Spleen (tissue), 11 donors: ENCODE data around the gene ATP6V1C2. TPM values are rescaled to one million over a fixed set of nuclear protein-coding genes. Genes with fewer than 3 reads are reported as not detected.
A peak's percentile ranks its signal among the peaks of the same experiment; 100 is the strongest.

Source experiments
- DNase-seq: peaks from one replicate; pipeline ENCODE4 v3.0.0-alpha.2; 2020
- H3K27ac ChIP-seq, 8 donors: fragments of 200-600 bp; sonication (generic) in 7 of 8; 1 replicate in 4 of 8; 2 replicates in 4 of 8; pipeline versions ENCODE4 v1.5.0 to v1.8.0; 2016 to 2021; ENCODE audit warnings: inconsistent platforms in 4 of 8, mild to moderate bottlenecking in 4 of 8, moderate library complexity in 1 of 8
- H3K27me3 ChIP-seq, 7 donors: fragments of 200-600 bp; sonication (generic) in 6 of 7; replicated peaks in 1 of 7; 1 replicate in 4 of 7; 2 replicates in 3 of 7; pipeline versions ENCODE4 v1.5.0 to v1.8.0; 2016 to 2021; ENCODE audit warnings: inconsistent platforms in 3 of 7, mild to moderate bottlenecking in 1 of 7
- H3K36me3 ChIP-seq, 6 donors: fragments of 200-600 bp; sonication (generic) in 5 of 6; 1 replicate in 4 of 6; 2 replicates in 2 of 6; pipeline versions ENCODE4 v1.5.0 to v1.8.0; 2016 to 2021; ENCODE audit warnings: inconsistent platforms in 2 of 6
- H3K4me1 ChIP-seq, 6 donors: fragments of 200-600 bp; sonication (generic) in 5 of 6; 1 replicate in 3 of 6; 2 replicates in 3 of 6; pipeline versions ENCODE4 v1.5.0 to v1.8.0; 2016 to 2021; ENCODE audit warnings: inconsistent platforms in 3 of 6
- H3K4me3 ChIP-seq, 8 donors: fragments of 200-600 bp; sonication (generic) in 7 of 8; 1 replicate in 4 of 8; 2 replicates in 4 of 8; pipeline versions ENCODE4 v1.5.0 to v1.8.0; 2016 to 2021; ENCODE audit warnings: inconsistent platforms in 4 of 8, mild to moderate bottlenecking in 4 of 8, moderate library complexity in 2 of 8
- H3K9me3 ChIP-seq, 8 donors: fragments of 200-600 bp; sonication (generic) in 7 of 8; 1 replicate in 4 of 8; 2 replicates in 4 of 8; pipeline versions ENCODE4 v1.5.0 to v1.8.0; 2016 to 2021; ENCODE audit warnings: inconsistent platforms in 4 of 8
- POLR2A ChIP-seq, 3 donors: fragments of 450-650 bp; IDR thresholded peaks; one replicate each; pipeline ENCODE4 v1.5.1; 2017; ENCODE audit warnings: antibody characterized with exemption in 3 of 3, mild to moderate bottlenecking in 1 of 3
- POLR2AphosphoS5 ChIP-seq, 3 donors: sonication (generic); formaldehyde crosslinking; IDR thresholded peaks; one replicate each; pipeline ENCODE4 v1.5.1; 2017; ENCODE audit warnings: antibody characterized with exemption in 3 of 3
- WGBS, 5 donors: extraction: QIAGEN DNeasy Blood & Tissue Kit in 3 of 5; methylation state at CpG; one replicate each; pipeline versions ENCODE4 v1.1.5 to v1.1.7; 2013 to 2018; 5-methylcytosine and 5-hydroxymethylcytosine counted together
- intact Hi-C: fragments of 100-400 bp; cut with DNase I; formaldehyde crosslinking; loops from one replicate; pipeline ENCODE4 v1.15.0; 2023; ENCODE audit warnings: low total_unique reads
- polyA plus RNA-seq, 3 donors: library from polyadenylated mRNA; stranded (reverse); fragments of 200-250 nt; gene quantifications; one replicate each; pipeline ENCODE4 v1.2.1, GENCODE V29; 2013
- total RNA-seq, 7 donors: library from RNA; depleted of rRNA in 3 of 7; stranded (reverse); fragments of >200 nt in 3 of 7; fragmentation: NEBNext Ultra II Directional in 4 of 7; extraction: Animal tissue kit (Norgen Biotek cat#: 25700) in 4 of 7; gene quantifications; one replicate each; pipeline versions ENCODE4 v1.1.0 to v1.2.1, GENCODE V29; 2016 to 2021
- TF ChIP-seq, protein P1 (sequence below), 11 experiments: fragments of 200-600 bp in 7 of 11; fragments of 450-650 bp in 4 of 11; sonication (generic) in 4 of 11; IDR thresholded peaks in 8 of 11; conservative IDR thresholded peaks in 3 of 11; 1 replicate in 7 of 11; 2 replicates in 4 of 11; pipeline versions ENCODE4 v1.4.0 to v1.8.0; 2016 to 2021; ENCODE audit warnings: antibody characterized with exemption in 11 of 11, inconsistent platforms in 4 of 11, mild to moderate bottlenecking in 1 of 11
- donor health status: healthy with polysubstance abuse.
- donor health status: DM: no; HTN: no; CAD: no; lungs with moderate emphysema.
- donor health status: DM: no; HTN: no; CAD: no.
- donor health status: Bipolar disorder and iron deficiency.
- donor health status: healthy.
- donor health status: DM: no; HTN: no; CAD: no.
- donor health status: DM: yes; HTN: yes; CAD: no.

ATP6V1C2 gene
- total and polyA plus RNA-seq, 10 donors, result 0.23 to 9.2 (median 0.54) TPM; not detected in 3

GRCh38 chr2:10680957-10681356, 40.5 kb upstream of the ATP6V1C2 start:
- TF ChIP-seq POLR2A (IDR thresholded peaks at IDR 0.05) (no peak), POLR2AphosphoS5 (IDR thresholded peaks at IDR 0.05) (no peak)
- TF ChIP-seq, protein P1, sequence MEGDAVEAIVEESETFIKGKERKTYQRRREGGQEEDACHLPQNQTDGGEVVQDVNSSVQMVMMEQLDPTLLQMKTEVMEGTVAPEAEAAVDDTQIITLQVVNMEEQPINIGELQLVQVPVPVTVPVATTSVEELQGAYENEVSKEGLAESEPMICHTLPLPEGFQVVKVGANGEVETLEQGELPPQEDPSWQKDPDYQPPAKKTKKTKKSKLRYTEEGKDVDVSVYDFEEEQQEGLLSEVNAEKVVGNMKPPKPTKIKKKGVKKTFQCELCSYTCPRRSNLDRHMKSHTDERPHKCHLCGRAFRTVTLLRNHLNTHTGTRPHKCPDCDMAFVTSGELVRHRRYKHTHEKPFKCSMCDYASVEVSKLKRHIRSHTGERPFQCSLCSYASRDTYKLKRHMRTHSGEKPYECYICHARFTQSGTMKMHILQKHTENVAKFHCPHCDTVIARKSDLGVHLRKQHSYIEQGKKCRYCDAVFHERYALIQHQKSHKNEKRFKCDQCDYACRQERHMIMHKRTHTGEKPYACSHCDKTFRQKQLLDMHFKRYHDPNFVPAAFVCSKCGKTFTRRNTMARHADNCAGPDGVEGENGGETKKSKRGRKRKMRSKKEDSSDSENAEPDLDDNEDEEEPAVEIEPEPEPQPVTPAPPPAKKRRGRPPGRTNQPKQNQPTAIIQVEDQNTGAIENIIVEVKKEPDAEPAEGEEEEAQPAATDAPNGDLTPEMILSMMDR (IDR thresholded peaks at IDR 0.05 in 8 of 11, conservative IDR thresholded peaks at IDR 0.05 in 3 of 11), result no peak
- Histone ChIP-seq H3K36me3 (peaks cover 0 to 96% (median 28%) of the 10 kb centered on the region in 6 donors), H3K27ac (no peak overlapping the region), H3K4me3 (no peak overlapping the region), H3K4me1 (peaks cover 0 to 10% (median 0%) of the 10 kb centered on the region in 6 donors), H3K9me3 (no peaks in the 10 kb centered on the region), H3K27me3 (no peaks in the 10 kb centered on the region)
- 85 to 92% (median 90%) methylated on average over 2 of the region's 2 CpGs for WGBS, 5 donors
- intact Hi-C loops, result no loop called here
- DNase-seq, result no peak

GRCh38 chr2:10686176-10686730, 35.2 kb upstream of the ATP6V1C2 start:
- WGBS, 5 donors, result 65 to 86% (median 78%) methylated on average over 5 of the region's 5 CpGs
- TF ChIP-seq POLR2AphosphoS5 (IDR thresholded peaks at IDR 0.05) (no peak), POLR2A (IDR thresholded peaks at IDR 0.05) (no peak)
- TF ChIP-seq, protein P1 (IDR thresholded peaks at IDR 0.05 in 8 of 11, conservative IDR thresholded peaks at IDR 0.05 in 3 of 11), result no peak
- Histone ChIP-seq H3K36me3 (peaks cover 0 to 50% (median 19%) of the 10 kb centered on the region in 6 donors), H3K27ac (no peak overlapping the region), H3K4me1 (peaks cover 15 to 54% (median 40%) of the 10 kb centered on the region in 6 donors), H3K27me3 (no peaks in the 10 kb centered on the region), H3K4me3 (no peak overlapping the region), H3K9me3 (no peaks in the 10 kb centered on the region)
- intact Hi-C loops, result no loop called here
- no peak for DNase-seq

DNA sequence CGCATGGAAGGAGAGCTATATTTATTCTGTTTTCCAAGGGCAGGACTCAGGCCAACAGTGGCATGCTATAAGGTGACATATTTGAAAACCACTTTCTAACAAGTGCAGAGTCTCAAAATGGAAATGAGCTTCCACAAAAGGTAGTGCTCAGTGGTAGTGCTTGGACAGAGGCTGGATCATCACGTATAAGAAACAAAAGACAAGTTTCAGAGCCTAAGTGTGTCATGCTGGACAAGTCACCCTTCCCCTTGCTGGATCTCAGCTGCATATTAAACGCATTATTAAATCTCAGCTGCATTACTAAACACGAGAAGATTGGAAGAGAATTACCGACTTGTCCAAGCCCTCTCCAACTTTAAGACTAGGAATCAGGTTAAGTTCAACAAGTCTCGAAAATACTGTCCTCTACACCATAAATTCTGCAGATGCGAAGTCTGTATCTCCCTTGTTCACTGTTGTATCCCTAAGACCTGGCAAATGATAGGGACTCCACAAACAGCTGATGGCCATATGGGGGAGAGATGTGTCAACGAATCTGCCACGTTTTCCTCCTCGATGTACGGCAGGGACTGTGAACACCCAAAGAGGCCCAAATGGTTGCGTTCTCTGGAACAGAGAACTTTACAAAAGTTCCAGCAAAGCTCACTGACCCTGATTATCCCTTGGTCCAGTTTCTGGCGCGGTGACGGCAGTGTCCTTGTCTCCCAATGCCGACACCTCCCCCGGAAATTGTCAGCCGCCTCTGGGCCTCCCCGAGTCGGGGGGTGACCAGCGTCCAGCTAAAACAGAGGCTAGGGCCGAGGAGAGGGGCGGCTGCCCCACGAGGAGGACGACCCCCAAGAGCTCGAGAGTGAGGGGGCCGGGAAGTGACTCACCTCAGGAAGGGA, 32.3 kb upstream of the ATP6V1C2 start:
- Histone ChIP-seq H3K4me1 (peaks cover 15 to 52% (median 40%) of the 10 kb centered on the region in 6 donors), H3K9me3 (no peaks in the 10 kb centered on the region), H3K4me3 (peak overlapping the region; percentile 75 to 98 (median 89)), H3K27me3 (no peaks in the 10 kb centered on the region), H3K36me3 (peaks cover 0 to 21% (median under 1%) of the 10 kb centered on the region in 6 donors), H3K27ac (peak overlapping the region; percentile 88 to 94 (median 92))
- no peak for DNase-seq
- no peak for TF ChIP-seq POLR2A (IDR thresholded peaks at IDR 0.05)
- TF ChIP-seq POLR2AphosphoS5 (IDR thresholded peaks at IDR 0.05), result no peak
- TF ChIP-seq, protein P1 (IDR thresholded peaks at IDR 0.05 in 8 of 11, conservative IDR thresholded peaks at IDR 0.05 in 3 of 11), result no peak
- intact Hi-C loops, result no loop called here
- 4 to 7% (median 6%) methylated on average over 24 to 27 of the region's 27 CpGs for WGBS, 5 donors

- DNase-seq, result no peak
- TF ChIP-seq, protein P1 (IDR thresholded peaks at IDR 0.05 in 8 of 11, conservative IDR thresholded peaks at IDR 0.05 in 3 of 11), result no peak
- no peak for TF ChIP-seq POLR2AphosphoS5 (IDR thresholded peaks at IDR 0.05)
- TF ChIP-seq POLR2A (IDR thresholded peaks at IDR 0.05), result no peak
- intact Hi-C loops, result no loop called here
- WGBS, 5 donors, result 96 to 100% (median 96%) methylated on average over 6 of the region's 6 CpGs
- Histone ChIP-seq H3K4me1 (peaks cover 15 to 39% (median 36%) of the 10 kb centered on the region in 6 donors), H3K36me3 (peaks cover 0 to 1% (median 0%) of the 10 kb centered on the region in 6 donors), H3K27ac (no peak overlapping the region), H3K4me3 (no peak overlapping the region), H3K9me3 (no peaks in the 10 kb centered on the region), H3K27me3 (no peaks in the 10 kb centered on the region)
These were observed 29.9 kb upstream of the ATP6V1C2 start for GRCh38 chr2:10691521-10691920.
